Measurements from ENCODE around the gene TIMM44.
"Not testable (repeated sequence)": the region's sequence is repeated elsewhere in the genome, so short reads cannot be mapped to it uniquely, and the experiment has no call there.

The TIMM44 gene

DNA sequence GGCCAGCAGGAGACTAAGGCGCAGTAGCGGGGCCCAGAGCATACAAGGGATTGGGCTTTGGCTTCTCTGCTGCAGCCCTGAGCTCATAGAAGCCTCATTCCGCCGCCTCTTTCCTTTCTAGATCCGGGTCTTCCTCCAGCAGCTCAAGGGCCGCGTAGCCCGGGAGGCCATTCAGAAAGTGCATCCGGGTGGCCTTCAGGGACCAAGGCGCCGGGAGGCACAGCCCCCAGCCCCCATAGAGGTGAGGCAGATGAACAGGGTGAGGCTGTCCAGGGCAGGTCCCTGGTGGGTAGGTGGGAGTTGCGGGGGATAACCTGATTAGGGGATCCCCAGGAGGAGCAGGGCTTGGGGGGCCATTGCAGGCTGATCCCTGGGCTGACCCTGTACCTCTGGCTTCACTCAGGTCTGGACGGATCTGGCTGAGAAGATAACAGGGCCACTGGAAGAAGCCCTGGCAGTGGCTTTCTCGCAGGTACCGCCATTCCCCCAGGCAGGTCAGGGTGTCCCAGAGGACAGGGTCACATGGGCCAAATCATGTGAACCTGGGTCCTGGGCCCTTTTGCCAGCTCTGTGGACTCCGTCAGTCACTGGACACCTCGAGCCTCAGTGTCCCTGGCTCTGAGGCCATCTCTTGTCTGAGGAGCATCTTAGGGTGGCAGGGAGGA lies 22.0 kb downstream of the TIMM44 start:
- H3K27ac ChIP-seq = peak overlapping the region; percentile 88
- TF ChIP-seq, protein P1, sequence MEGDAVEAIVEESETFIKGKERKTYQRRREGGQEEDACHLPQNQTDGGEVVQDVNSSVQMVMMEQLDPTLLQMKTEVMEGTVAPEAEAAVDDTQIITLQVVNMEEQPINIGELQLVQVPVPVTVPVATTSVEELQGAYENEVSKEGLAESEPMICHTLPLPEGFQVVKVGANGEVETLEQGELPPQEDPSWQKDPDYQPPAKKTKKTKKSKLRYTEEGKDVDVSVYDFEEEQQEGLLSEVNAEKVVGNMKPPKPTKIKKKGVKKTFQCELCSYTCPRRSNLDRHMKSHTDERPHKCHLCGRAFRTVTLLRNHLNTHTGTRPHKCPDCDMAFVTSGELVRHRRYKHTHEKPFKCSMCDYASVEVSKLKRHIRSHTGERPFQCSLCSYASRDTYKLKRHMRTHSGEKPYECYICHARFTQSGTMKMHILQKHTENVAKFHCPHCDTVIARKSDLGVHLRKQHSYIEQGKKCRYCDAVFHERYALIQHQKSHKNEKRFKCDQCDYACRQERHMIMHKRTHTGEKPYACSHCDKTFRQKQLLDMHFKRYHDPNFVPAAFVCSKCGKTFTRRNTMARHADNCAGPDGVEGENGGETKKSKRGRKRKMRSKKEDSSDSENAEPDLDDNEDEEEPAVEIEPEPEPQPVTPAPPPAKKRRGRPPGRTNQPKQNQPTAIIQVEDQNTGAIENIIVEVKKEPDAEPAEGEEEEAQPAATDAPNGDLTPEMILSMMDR (conservative IDR thresholded peaks at IDR 0.05; ENCODE audit: low read depth) = no peak
- no peak for DNase-seq (ENCODE audit: low spot score)
- ChIA-PET CTCF (interaction anchor here (0.5 to 1.0 kb wide), 3 partner anchors 9 to 353 kb away, joined by 3 to 4 read pairs (median 3); no protein-coding TSS in a partner anchor), POLR2A (ENCODE audit: low non-redundant PET) (interaction anchor here (1.3 kb wide), 1 partner anchor 8 kb away, joined by 5 read pairs; no protein-coding TSS in a partner anchor)

DNA sequence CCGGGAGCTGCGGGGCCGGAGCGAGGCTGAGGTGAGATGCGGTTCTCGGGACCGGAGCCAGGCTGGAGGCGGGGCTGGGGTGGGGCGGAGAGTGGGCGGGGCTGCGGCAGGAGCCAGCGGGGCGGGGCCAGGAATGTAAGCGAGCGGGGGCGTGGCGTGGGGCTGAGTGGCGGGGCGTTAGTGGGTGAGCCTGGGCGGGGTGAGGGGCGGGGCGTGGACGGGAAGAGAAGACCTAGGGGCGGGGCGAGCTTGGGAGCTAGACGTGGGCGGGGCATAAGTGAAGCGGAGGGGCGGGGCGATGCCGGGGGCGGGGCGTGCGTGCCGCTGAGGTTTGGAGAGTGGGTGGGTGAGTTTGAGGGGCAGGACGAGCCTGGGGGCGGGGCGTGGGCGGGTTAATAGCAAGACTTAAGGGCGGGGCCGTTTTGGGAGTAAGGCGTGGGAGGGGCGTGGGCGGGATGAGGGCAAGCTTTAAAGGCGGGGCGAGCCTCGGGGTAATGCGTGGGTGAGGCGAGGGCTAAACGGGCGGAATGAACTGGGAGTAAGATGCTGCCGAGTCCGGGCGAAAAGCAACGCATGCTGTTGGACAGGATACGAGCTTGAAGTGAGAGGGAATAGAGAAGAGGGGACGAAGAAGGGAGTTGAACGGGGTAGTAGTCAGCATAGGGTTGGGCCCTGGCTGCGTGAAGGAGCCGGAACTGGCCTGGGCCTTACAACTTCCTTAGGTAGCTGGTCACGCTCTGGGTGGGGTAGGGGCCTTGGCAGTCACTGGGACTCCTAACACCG lies 22.8 kb downstream of the TIMM44 start:
- CTCF ChIA-PET = interaction anchor here (0.6 to 1.6 kb wide), 5 partner anchors 9 to 352 kb away, joined by 3 to 8 read pairs (median 3); partner anchors contain the start of gene TIMM44
- TF ChIP-seq, protein P1 (conservative IDR thresholded peaks at IDR 0.05; ENCODE audit: low read depth) = no peak
- DNase-seq (ENCODE audit: low spot score) = peak; percentile 95
- peak overlapping the region; percentile 88 for H3K27ac ChIP-seq
- POLR2A ChIA-PET (ENCODE audit: low non-redundant PET) = interaction anchor here (0.7 to 1.3 kb wide), 4 partner anchors 8 to 659 kb away, joined by 3 to 5 read pairs (median 3); no protein-coding TSS in a partner anchor

DNA sequence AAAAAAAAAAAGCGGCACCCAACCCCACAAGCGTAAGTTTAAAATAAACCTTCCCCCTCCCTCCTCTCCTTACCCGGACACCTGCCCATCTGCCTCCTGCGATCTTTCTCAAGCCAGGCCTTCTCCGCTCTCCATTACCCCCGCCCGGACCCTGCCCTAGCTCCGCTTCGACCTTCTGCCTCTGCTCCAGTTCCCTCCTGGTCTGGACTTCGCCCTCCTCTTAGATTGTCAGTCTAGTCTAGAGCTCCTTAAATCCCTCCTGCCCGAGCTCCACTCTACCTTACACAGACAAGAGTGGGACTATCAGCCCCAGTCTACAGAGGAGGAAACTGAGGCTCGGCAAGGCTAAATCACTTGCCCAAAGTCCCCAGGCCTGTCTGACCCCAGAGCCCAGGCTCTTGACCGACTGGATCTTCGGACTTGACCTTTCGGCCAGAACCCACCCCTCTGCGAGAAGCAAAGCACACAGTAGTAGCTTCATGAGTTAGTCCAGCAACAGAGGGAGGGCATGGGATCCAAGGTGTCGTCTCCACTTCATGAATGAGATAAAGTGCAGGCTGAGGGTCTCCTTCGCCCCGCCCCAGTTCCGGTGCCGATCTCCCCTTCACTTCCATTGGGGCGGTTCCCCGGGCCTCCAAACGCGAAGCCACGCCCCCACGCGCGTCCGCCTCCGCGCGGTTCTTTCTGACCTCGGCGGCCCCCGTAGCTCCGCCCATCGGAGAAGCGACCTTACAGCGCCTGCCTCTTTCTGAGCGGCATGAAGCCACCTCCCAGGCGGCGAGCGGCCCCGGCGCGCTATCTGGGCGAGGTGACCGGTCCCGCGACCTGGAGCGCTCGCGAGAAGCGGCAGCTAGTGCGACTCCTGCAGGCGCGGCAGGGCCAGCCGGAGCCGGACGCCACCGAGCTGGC lies 23.6 kb downstream of the TIMM44 start, which contains the start of gene SNAPC2:
Gene SNAPC2 (plus strand): TSS at position 729 of the 909 bp plus-strand sequence. CDS start 29 bp downstream, at position 758.
- DNase-seq (ENCODE audit: low spot score) = peak; percentile 78
- CTCF ChIA-PET = interaction anchor here (0.6 to 1.6 kb wide), 4 partner anchors 24 to 237 kb away, joined by 3 to 8 read pairs (median 4); partner anchors contain the start of gene TIMM44
- H3K27ac ChIP-seq = peak within 1 kb of the TSS; percentile 88
- POLR2A ChIA-PET (ENCODE audit: low non-redundant PET) = interaction anchor here (0.7 to 0.8 kb wide), 2 partner anchors 13 to 660 kb away, joined by 3 read pairs; no protein-coding TSS in a partner anchor
- TF ChIP-seq, protein P1 (conservative IDR thresholded peaks at IDR 0.05; ENCODE audit: low read depth) = no peak

DNA sequence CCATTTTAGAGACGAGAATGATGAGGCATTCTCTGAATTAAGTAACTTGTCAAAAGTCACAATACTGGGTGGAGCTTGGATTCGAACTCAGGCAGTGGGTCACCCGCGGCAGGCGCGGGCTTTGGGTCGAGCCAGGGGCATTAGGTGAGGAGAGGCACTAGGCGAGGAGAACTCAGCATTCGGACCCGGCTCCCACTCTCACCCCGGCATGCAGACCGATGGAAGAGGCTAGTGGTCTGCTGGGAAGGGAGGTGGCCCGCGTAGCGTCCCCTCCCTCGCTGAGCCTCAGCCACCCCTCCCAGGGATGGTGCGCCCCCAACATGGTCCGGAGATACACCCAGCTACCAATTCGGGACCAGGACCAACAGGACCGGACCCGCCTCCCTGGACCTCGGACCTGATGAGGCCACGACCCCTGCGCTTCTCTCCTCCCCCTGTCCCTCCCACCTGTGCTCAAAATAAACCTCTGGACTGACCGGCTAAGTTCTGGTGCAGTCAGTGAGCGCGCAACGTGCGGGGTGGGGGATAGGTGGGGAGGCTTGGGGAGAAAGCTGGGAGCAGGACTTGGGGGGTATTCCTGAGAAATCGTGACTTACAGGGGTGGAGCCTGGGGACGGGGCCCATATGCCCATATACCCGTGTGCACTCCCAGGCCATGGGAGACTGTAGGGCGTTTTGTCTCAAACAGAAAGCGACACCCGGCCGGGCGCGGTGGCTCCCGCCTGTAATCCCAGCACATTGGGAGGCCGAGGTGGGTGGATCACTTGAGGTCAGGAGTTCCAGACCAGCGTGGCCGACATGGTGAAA lies 24.6 kb downstream of the TIMM44 start:
- POLR2A ChIA-PET (ENCODE audit: low non-redundant PET) = interaction anchor here (0.6 kb wide), 1 partner anchor 16 kb away, joined by 3 read pairs; no protein-coding TSS in a partner anchor
- TF ChIP-seq, protein P1 (conservative IDR thresholded peaks at IDR 0.05; ENCODE audit: low read depth) = no peak
- peak overlapping the region; percentile 88 for H3K27ac ChIP-seq
- no peak for DNase-seq (ENCODE audit: low spot score)
- CTCF ChIA-PET = interaction anchor here (0.6 to 1.6 kb wide), 5 partner anchors 35 to 238 kb away, joined by 3 to 8 read pairs (median 3); no protein-coding TSS in a partner anchor

DNA sequence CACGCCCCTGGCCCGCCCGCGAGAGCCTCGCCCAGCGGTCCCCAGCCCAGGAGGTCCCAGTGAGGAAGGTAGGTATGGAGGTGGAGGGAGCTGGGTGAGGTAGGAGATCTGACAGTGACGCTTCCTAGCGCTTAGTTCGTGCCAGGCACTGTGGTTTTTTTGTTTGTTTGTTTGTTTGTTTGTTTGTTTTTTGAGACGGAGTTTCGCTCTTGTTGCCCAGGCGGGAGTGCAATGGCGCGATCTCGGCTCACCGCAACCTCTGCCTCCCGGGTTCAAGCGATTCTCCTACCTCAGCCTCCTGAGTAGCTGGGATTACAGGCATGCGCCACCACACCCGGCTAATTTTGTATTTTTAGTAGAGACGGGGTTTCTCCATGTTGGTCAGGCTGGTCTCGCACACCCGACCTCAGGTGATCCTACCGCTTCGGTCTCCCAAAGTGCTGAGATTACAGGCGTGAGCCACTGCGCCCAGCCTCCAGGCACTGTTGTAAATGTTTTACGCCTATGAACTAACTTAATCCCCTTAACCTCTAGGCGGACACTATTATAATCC lies 25.3 kb downstream of the TIMM44 start:
- peak overlapping the region; percentile 70 for H3K27ac ChIP-seq
- not testable (repeated sequence) for DNase-seq (ENCODE audit: low spot score)
- ChIA-PET CTCF (interaction anchor here (0.7 kb wide), 3 partner anchors 36 to 155 kb away, joined by 3 read pairs; no protein-coding TSS in a partner anchor), POLR2A (ENCODE audit: low non-redundant PET) (interaction anchor here (0.6 kb wide), 1 partner anchor 16 kb away, joined by 3 read pairs; no protein-coding TSS in a partner anchor)
- TF ChIP-seq, protein P1 (conservative IDR thresholded peaks at IDR 0.05; ENCODE audit: low read depth) = peak; percentile 40
